Measurements from ENCODE around the gene SCN4B. TPM values are rescaled to one million over a fixed set of nuclear protein-coding genes. Genes with fewer than 3 reads are reported as not detected.

The SCN4B gene
- total and polyA plus RNA-seq, 2 donors (not counting 3 experiments of a cell fraction or from before 2014, with no cell fraction given): 0.06 to 0.13 TPM

DNA sequence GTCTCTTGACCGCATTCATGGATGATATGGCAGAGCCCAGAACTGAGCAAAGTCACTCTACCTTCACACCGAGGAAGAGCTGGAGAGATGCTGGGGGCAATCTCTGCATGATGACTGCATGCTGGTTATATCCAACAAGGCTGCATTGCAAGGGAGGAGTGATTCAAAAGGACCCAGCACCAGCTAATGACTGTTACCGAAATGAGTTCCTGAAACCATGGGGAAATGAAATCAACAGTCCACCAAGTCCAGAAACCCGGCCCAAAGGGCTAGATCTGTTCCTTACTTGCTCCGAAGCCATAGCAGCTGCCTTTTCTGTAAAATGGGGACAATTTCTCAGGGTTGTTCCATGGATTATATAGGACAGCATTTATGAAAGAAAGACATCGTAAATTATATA, 64.7 kb downstream of the SCN4B start:
- Histone ChIP-seq H3K9me3 (replicated peaks; ENCODE audit: control insufficient read depth, insufficient read depth, low read length) (no peaks in the 10 kb centered on the region), H3K36me3 (ENCODE audit: control insufficient read depth in 2 of 2, extremely low read depth in 1 of 2, insufficient read depth in 2 of 2, low read length in 2 of 2) (no peaks in the 10 kb centered on the region), H3K4me3 (replicated peaks in 1 of 3; ENCODE audit: insufficient read depth in 1 of 3, low read depth in 1 of 3, low read length in 3 of 3) (no peak overlapping the region), H3K27ac (ENCODE audit: insufficient read depth, low read depth, low read length) (no peak overlapping the region), H3K9ac (replicated peaks; ENCODE audit: extremely low read depth, insufficient read depth, low read length) (no peak overlapping the region), H3K79me2 (ENCODE audit: control insufficient read depth, insufficient read depth, low read length) (no peaks in the 10 kb centered on the region), H3K4me2 (ENCODE audit: insufficient read depth, low read length) (no peak overlapping the region), H3K27me3 (ENCODE audit: control insufficient read depth in 2 of 2, insufficient read depth in 2 of 2, low read length in 2 of 2) (no peaks in the 10 kb centered on the region), H4K20me1 (replicated peaks; ENCODE audit: control insufficient read depth, extremely low read depth, insufficient read depth, low read length) (no peaks in the 10 kb centered on the region), H2AFZ (ENCODE audit: low read depth, low read length) (no peak overlapping the region), H3K4me1 (ENCODE audit: control insufficient read depth, extremely low read depth, insufficient read depth, low read length) (peaks cover 8% of the 10 kb centered on the region), H3K9me1 (replicated peaks; ENCODE audit: control insufficient read depth, extremely low read depth, insufficient read depth, low read length) (no peaks in the 10 kb centered on the region)
- intact Hi-C loops (cut with micrococcal nuclease) (no loop called here), dilution Hi-C loops (cut with MboI; ENCODE audit: extremely low pct_ligation_motif_present, low sequenced_read_pairs) (no loop called here)
- ChIA-PET POLR2A (no interaction called here), CTCF (interaction anchor here (1.4 kb wide), 1 partner anchor 34 kb away, joined by 3 read pairs; no protein-coding TSS in a partner anchor)
- TF ChIP-seq POLR2AphosphoS5 (IDR thresholded peaks at IDR 0.05; ENCODE audit: insufficient read depth, low read depth, low read length): no peak
- no peak for TF ChIP-seq GATA2 (IDR thresholded peaks at IDR 0.05; ENCODE audit: insufficient read depth, insufficient read length, low read depth, low read length)
- TF ChIP-seq POLR2A (IDR thresholded peaks at IDR 0.05; ENCODE audit: low read depth, low read length): no peak
- TF ChIP-seq CTCF (IDR thresholded peaks at IDR 0.05; ENCODE audit: extremely low read depth in 1 of 2, insufficient read depth in 1 of 2, low read depth in 1 of 2, low read length in 2 of 2): no peak
- TF ChIP-seq JUN (IDR thresholded peaks at IDR 0.05; ENCODE audit: borderline replicate concordance, insufficient read depth, insufficient read length, low read depth): no peak
- no peak for TF ChIP-seq MAX (IDR thresholded peaks at IDR 0.05; ENCODE audit: insufficient read depth, insufficient read length)
- no peak for DNase-seq (ENCODE audit: low read depth, low spot score)
- BruUV-seq (replicated peaks): no TSS peak
- no peak for FAIRE-seq
